H1 (cell line): ENCODE measurements around the gene HAVCR1. TPM values are rescaled to one million over a fixed set of nuclear protein-coding genes. Genes with fewer than 3 reads are reported as not detected.

Experiments used
- BCL11A ChIP-seq, 2 experiments: IDR thresholded peaks; one replicate each; pipeline ENCODE4 v1.6.1; 2011; ENCODE audit warnings: low read depth in 2 of 2, low read length in 2 of 2, mild to moderate bottlenecking in 2 of 2
- polyA plus RNA-seq, 7 experiments: library from polyadenylated mRNA; depleted of rRNA in 3 of 7; stranded (reverse) in 5 of 7; unstranded in 2 of 7; fragments of >200 nt in 5 of 7; fragments of 200-250 nt in 2 of 7; gene quantifications; 1 replicate in 5 of 7; 2 replicates in 1 of 7; 4 replicates in 1 of 7; pipeline versions ENCODE4 v1.2.1 to v1.2.3, GENCODE V29; 2011 to 2013; ENCODE audit warnings: missing spikeins in 2 of 7, mixed read lengths in 2 of 7
- total RNA-seq: library from RNA; stranded (reverse); fragmentation: NEBNext Ultra II Directional; extraction: Animal tissue kit (Norgen Biotek cat#: 25700); gene quantifications from 2 replicates; pipeline ENCODE4 v1.2.1, GENCODE V29; 2021

HAVCR1 gene
- total and polyA plus RNA-seq, 2 of the 8 experiments (the other 6 are each of a cell fraction or from before 2014, with no cell fraction given), result not detected

DNA sequence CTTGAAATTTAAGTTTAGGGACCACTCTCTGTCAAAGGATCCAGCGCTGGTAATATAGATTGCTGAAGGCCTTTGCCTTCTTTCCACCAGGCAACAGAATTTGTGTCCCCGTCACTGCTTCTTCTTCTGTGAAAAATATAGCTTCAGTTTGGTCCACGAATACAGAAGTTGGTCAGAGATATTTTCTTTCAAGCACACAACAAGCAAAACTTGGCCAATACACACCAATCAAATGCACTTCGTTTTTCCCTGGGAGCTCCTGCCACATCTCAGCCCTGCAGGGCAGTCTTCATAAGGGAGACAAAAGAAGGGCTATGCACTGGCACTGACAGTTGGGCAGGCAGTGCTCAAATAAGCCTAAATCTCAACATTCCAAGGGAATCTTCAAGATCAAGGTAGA is 27.0 kb upstream of the HAVCR1 start (continued):
- no peak for TF ChIP-seq BCL11A (IDR thresholded peaks at IDR 0.05; ENCODE audit: low read depth in 2 of 2, low read length in 2 of 2)
- TF ChIP-seq, all 59 proteins: peak for 0
